ENCODE data around the gene DIPK2B.

DNA sequence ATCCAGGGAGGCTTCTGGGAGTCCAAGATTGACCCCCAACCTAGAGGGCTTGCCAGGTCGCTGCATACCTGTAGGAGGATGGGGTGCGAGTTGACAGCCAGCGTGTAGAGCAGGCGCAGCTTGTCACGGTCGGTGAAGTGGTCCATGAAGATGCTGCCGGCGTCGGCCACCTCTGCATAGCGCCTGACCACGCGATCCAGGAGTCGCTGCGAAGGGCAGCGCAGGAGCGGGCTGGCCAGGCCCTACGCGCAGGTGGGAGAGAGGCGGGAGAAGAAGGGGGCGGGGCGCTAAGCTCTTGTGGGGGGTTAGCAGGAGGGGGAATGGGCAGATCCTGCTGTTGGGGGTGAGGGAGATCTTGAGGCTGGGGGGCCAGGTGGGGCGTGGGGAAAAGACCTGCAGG is 43.0 kb downstream of the DIPK2B start:
- no peak for TF ChIP-seq POLR2A (IDR thresholded peaks at IDR 0.05)
- TF ChIP-seq, protein P1, sequence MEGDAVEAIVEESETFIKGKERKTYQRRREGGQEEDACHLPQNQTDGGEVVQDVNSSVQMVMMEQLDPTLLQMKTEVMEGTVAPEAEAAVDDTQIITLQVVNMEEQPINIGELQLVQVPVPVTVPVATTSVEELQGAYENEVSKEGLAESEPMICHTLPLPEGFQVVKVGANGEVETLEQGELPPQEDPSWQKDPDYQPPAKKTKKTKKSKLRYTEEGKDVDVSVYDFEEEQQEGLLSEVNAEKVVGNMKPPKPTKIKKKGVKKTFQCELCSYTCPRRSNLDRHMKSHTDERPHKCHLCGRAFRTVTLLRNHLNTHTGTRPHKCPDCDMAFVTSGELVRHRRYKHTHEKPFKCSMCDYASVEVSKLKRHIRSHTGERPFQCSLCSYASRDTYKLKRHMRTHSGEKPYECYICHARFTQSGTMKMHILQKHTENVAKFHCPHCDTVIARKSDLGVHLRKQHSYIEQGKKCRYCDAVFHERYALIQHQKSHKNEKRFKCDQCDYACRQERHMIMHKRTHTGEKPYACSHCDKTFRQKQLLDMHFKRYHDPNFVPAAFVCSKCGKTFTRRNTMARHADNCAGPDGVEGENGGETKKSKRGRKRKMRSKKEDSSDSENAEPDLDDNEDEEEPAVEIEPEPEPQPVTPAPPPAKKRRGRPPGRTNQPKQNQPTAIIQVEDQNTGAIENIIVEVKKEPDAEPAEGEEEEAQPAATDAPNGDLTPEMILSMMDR (IDR thresholded peaks at IDR 0.05): no peak
